Renal cortical epithelial cell (primary cell): ENCODE data around the gene CCSER1. TPM values are rescaled to one million over a fixed set of nuclear protein-coding genes. Genes with fewer than 3 reads are reported as not detected.

ENCODE experiments used
- DNase-seq: peaks from one replicate; pipeline ENCODE4 v3.0.0-alpha.2; 2011; ENCODE audit warnings: low read depth
- total RNA-seq: library from RNA; depleted of rRNA; stranded (reverse); fragments of >200 nt; gene quantifications from 2 replicates; pipeline ENCODE4 v1.2.3, GENCODE V29; 2014

The CCSER1 gene
- total RNA-seq, 1 donor from 2014 or later, result 2.4 TPM

DNA sequence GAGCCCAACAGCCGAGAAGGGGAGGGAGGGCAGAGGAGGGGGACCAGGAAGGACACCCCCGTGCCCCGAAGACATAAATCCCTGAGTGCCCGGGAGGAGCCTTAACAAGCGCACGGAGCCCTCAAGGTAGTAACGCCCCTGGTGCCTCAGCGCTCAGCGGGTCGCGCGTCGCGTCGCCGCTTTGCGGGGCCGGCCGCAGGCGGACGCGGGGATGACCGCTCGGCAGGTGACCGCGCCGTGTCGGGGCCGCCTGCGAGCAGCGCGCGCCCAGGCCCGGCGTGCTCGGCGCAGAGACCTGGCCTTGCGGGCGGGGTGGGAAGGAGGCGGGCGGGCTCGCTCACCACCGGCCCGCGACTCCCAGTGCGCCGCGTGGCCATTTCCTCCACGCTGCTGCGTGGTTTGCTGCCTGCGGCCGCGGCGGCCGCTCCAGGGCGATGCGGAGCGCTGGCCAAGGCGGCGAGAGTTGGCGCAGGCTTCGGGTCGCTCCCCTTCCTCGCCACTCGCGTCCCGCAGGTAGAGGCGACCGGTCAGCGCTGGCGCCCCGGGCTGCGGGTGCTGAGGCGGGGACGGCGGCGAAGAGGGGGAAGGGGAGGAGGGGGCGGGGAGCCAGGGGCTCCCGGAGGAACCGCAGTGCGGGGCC is 632 bp downstream of the CCSER1 start:
- DNase-seq, result no peak

- peak; percentile 15 for DNase-seq
These were observed 1.8 kb downstream of the CCSER1 start for GRCh38 chr4:90128961-90129495.

DNA sequence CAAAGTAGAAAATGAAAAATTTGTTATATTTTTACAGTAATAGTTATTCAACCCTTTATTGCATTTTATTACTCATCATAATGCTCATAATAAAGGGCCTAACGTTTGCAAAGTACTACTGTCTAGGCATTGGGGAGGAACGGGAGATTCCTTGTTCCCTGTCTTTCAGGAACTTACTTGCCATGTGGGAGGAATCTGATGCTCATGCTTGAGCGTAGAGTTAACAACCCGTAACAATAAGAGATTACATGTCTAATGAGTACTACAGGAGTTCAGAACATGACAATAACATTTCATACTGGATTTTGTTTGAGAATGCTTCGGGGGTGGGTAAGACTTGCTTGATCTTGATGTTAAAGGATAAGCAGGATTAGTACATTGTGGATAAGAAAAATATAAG is 2.9 kb downstream of the CCSER1 start:
- no peak for DNase-seq

GRCh38 chr4:90137555-90137954 is 10.4 kb downstream of the CCSER1 start:
- DNase-seq, result peak; percentile 51

DNA sequence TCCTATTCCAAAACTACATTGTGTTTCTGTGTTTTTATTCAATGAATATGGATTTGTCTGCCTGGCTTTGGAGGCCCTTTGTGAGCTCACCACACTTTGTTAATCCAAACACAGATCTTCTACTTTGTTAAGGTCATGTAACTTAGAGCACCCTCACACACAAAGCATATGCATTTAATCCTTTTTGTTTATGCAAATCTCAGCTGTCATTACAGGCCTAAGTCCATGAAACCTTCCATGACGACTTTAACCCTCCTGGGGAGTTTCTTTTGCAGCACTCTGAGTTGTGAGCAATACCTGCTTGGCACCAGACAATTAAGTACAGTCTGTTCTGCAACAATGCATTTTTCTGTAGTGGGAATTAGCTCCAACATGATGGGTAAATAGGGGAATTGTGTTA is 14.9 kb downstream of the CCSER1 start:
- DNase-seq, result no peak

- no peak for DNase-seq
These were observed 18.1 kb downstream of the CCSER1 start for GRCh38 chr4:90145319-90145718.

DNA sequence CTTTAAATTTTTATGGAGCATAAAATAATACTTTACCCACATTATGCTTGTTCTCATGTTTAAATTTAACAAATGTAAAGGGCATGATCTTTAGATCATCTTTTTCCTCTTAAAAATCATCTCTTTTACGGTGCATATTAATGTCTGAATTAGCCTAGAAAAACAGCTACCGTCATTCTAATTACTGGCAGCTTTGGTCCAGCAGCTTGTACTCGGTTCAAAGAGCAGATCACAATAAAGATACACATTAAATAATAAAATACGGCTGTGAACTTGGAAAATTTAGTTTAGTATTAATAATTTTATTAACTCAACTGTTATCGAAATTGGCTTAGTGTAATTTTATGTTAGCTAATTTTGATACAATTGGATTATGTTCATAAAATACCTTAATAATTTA is 19.1 kb downstream of the CCSER1 start:
- DNase-seq, result no peak

GRCh38 chr4:90148574-90149148 is 21.5 kb downstream of the CCSER1 start:
- no peak for DNase-seq

DNA sequence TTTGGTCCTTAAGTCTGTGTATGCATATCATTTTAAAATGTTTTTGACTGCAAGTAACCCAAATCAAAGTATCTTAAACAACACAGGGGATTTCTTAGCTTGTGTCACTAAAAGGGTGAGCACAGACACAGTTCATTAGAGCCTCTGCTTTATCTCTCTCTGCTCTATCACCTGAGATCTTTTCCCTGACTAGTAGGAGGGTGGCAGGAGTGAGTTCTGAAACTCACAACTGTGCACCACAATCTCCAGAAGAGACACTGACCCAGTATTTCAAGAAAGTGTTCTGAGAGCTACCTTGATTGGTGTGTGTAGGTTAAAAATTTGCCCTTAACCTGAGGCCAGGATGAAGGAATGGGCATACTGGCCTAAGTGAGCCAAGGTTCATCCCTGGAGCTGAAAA is 24.8 kb downstream of the CCSER1 start:
- DNase-seq, result no peak

- DNase-seq, result no peak
These were observed 32.0 kb downstream of the CCSER1 start for GRCh38 chr4:90159193-90159592.

- no peak for DNase-seq
These were observed 32.9 kb downstream of the CCSER1 start for GRCh38 chr4:90160044-90160443.

DNA sequence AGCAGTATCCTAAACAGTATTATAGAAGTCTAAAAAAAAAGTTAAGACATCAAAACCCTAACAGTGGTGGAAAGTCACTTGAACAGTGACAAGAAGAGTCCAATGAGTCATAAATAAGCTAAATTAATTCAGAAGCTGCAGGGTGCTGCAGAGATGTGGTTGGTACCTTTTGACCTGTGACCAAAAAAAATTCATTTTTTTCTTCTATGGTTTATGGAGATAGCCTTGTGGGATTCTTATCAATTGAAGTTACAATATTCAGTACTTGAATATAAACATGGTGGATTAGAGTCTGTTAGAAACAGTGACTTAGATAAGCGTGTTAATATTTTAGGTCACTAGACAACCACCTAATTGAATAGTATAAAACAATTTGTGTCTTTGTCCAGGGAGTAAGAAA is 35.4 kb downstream of the CCSER1 start:
- DNase-seq, result no peak

DNA sequence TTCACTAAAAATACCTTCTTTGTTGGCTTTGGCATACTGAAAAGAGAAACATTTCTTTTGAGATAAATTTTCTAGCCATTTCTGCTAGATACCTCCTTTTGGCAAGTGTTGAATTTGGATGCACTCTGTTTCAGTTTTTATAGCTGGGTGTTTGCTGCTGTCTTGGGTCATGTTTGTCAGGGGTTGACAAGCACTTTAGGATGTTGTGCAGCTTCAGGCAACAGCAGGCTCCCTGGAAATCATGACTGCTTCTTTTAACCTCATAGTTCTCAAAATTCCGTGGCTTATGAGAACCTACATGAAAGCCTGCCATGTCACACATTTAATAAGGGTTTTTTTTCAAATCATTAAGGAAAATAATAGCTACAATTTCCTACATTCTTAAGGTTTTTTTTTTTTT is 36.7 kb downstream of the CCSER1 start:
- no peak for DNase-seq

DNA sequence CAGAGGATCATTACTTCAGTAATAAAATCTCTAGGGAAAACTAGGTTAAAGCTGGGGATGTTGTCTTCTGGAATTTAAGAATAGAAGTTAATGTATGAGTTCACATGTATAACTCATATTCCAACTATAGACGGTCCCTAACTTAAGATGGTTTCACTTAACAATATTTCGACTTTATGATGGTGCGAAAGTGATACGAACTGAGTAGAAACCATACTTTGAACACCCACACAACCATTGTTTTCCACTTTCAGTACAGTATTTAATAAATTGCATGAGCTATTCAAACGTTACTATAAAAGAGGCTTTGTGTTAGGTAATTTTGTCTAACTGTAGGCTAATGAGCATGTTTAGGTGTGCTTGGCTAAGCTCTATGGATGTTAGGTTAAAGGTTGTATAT is 38.7 kb downstream of the CCSER1 start:
- no peak for DNase-seq

DNA sequence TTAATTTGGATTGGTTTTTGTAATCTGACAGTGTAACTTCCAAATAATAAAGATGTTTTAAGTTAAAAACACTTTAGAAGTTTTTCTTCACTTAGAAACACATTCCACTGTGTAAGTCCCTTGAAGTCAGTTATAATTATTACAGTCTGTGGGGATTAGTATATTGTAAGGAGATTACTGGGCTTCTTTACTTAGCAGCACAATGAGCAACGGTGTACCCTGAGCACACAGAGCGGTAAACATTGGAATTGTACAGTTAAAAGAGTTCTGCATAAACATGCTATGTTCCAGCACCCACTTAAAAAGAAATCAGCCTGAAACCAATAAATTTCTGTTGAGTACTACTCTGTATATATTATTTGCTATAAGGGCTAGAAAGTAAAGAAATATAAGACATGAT is 44.3 kb downstream of the CCSER1 start:
- no peak for DNase-seq

DNA sequence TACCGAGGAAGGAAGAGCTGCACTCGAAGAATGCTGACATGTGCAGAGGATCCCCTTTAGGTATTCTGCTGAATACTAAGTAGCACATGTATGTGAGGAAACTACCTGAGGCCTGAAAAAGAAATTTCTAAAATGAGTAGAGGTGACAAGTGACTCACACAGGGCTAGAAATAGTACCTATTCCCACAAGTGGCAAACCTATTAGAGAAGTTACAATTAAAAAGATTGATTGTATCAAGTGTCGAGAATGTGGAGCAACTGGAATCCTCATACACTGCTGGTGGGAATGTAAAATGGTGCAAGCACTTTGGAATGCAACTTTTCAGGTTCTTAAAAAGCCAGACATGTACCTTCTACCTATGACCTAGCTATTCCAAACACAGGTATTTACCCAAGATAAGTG is 47.4 kb downstream of the CCSER1 start:
- peak; percentile 76 for DNase-seq

DNA sequence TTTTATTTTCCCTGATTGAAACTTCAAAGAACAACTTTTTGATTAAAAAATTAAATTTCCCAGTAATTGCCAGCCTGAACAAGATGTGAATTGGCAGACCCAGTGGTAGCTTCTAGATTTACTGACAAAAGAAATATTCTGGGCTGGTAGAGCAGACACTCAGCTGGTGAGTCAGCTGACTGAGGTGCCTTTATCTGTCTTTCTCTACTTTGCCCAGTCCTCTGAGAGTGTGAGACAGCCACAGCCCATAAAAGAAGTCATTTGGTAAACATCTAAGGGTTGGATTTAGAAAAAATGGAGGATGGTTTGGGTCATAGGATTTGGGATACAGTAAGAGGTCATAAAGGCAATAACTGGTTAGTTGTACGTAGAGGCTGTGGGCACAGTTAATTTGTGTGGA is 54.5 kb downstream of the CCSER1 start:
- no peak for DNase-seq

DNA sequence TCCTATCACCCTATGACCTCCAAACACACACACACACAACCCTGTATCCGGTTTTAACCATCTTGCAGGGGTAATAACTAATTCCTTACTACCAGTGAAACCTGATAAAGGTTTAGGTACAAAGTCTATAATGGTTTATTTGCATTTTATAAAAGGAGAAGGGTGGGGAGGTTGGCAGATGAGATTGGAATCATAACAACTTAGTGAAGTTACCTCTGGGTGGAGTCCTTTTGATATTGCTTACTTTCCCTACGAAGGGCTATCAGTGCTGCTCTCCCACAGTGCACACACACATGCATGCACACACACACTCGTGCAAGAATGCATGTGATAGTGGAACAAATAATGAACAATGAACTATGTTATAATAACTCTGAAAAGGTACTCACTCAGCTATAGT is 56.1 kb downstream of the CCSER1 start:
- no peak for DNase-seq

GRCh38 chr4:90184560-90184959 is 57.4 kb downstream of the CCSER1 start:
- no peak for DNase-seq

DNA sequence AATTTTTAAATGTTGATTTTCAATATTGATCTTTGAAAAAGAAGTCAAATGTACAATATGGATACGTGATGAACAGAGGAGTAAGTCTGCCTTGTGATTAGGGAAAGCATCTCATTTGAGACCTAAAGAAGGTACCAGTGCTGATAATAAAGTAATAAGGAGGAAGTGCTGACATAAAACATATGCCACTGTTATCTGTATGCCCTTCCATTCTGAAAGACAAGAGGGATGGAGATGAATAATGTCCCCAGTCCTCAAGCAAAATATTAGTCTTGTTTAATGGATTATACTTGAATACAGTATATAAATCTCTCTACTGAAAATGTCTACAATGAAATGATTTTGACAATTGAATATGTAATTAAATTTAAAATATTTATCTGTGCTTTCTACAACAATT is 58.2 kb downstream of the CCSER1 start:
- DNase-seq, result no peak

DNA sequence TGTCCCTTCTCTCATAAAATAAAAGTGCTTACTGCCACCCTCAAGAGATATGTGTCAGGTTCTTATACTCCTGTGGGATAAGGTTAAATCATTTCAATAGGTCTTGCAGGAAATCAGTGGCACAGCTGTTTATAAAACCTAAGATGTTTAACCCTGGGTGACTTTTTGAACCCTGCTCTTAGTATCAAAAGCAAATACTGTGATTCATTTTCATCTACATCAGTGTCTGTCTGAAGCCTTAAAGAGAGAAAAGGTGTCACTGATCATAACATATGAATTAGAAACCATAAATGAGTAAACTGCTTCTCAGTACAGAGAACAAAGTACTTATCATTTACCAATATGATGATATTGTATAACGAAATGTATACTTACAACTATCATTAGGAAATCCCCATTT is 59.0 kb downstream of the CCSER1 start:
- no peak for DNase-seq

- DNase-seq, result peak; percentile 5
These were observed 60.1 kb downstream of the CCSER1 start for GRCh38 chr4:90187148-90187884.

DNA sequence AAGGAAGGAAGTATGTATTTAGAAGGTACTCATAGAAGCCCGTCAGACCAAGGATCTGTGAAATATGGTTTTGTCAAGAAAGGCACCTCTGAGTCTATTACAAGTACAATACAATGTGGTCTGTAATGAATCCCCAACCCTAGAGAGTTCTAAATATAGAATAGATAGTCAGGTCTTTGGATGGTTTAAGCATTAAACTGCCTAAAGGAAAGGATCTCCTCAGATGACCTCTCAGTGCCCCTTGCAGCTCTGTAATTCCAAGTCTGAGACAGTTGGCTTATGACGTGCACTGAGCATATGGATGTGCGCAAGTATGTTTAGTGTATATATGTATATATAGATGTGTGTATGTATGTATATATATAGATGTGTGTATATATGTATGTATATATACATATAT is 62.0 kb downstream of the CCSER1 start:
- DNase-seq, result no peak
